ENCODE data around the gene PPP1R13L. TPM values are rescaled to one million over a fixed set of nuclear protein-coding genes. Genes with fewer than 3 reads are reported as not detected.
"Not testable (repeated sequence)": the region's sequence is repeated elsewhere in the genome, so short reads cannot be mapped to it uniquely, and the experiment has no call there.

The PPP1R13L gene
- total RNA-seq, 3 donors from 2014 or later, result 3.4 to 45.1 (median 34.7) TPM

- DNase-seq (ENCODE audit: low spot score in 2 of 2); H3K27ac ChIP-seq; H3K4me3 ChIP-seq; H3K36me3 ChIP-seq; H3K9me3 ChIP-seq; H3K27me3 ChIP-seq; H3K4me1 ChIP-seq: not testable (repeated sequence)
- intact Hi-C loops (cut with DNase I; ENCODE audit: low total_unique reads), result loop anchor here (10.0 kb wide), 1 partner anchor 45 kb away; no protein-coding TSS in a partner anchor
Observed at GRCh38 chr19:45429896-45430295, 25.0 kb upstream of the PPP1R13L start.

- TF ChIP-seq POLR2AphosphoS5 (IDR thresholded peaks at IDR 0.05) (no peak), CTCF (IDR thresholded peaks at IDR 0.05) (peak in 2 of 3 donors; percentile 15 to 36)
- H3K27ac ChIP-seq, result peak overlapping the region; percentile 61 to 68
Observed at GRCh38 chr19:45428384-45429231, 23.7 kb upstream of the PPP1R13L start.

GRCh38 chr19:45424191-45425058, 19.6 kb upstream of the PPP1R13L start:
- Histone ChIP-seq H3K27ac (peak overlapping the region; percentile 90 to 97), H3K4me3 (peak overlapping the region; percentile 60 to 83 (median 68)), H3K9me3 (no peaks in the 10 kb centered on the region), H3K36me3 (no peaks in the 10 kb centered on the region), H3K4me1 (peaks cover 0 to 8% of the 10 kb centered on the region in 2 donors), H3K27me3 (no peaks in the 10 kb centered on the region)
- TF ChIP-seq POLR2AphosphoS5 (IDR thresholded peaks at IDR 0.05) (peak in 2 of 3 donors; percentile 9 to 58), POLR2A (IDR thresholded peaks at IDR 0.05) (no peak)
- no peak for DNase-seq (ENCODE audit: low spot score in 2 of 2)
- intact Hi-C loops (cut with DNase I; ENCODE audit: low total_unique reads), result loop anchor here (10.0 kb wide), 1 partner anchor 50 kb away; no protein-coding TSS in a partner anchor

More at GRCh38 chr19:45428384-45429231, 23.7 kb upstream of the PPP1R13L start:
- no peak for DNase-seq (ENCODE audit: low spot score in 2 of 2)
- H3K9me3 ChIP-seq, result no peaks in the 10 kb centered on the region
- no peaks in the 10 kb centered on the region for H3K36me3 ChIP-seq
- intact Hi-C loops (cut with DNase I; ENCODE audit: low total_unique reads), result loop anchor here (10.0 kb wide), 1 partner anchor 46 kb away; no protein-coding TSS in a partner anchor
- no peaks in the 10 kb centered on the region for H3K27me3 ChIP-seq
- peak overlapping the region; percentile 48 to 82 (median 62) for H3K4me3 ChIP-seq
- H3K4me1 ChIP-seq, result no peaks in the 10 kb centered on the region

GRCh38 chr19:45423589-45424190, 18.8 kb upstream of the PPP1R13L start, which contains the start of gene ERCC1:
Gene ERCC1, minus strand, starts transcription at chr19:45423917. Its CDS starts 543 bp downstream, at chr19:45423374.
- Histone ChIP-seq H3K27ac (peak within 1 kb of the TSS; percentile 90 to 97), H3K4me1 (peaks cover 0 to 8% of the 10 kb centered on the region in 2 donors), H3K27me3 (no peaks in the 10 kb centered on the region), H3K4me3 (peak within 1 kb of the TSS; percentile 60 to 83 (median 68)), H3K36me3 (no peaks in the 10 kb centered on the region), H3K9me3 (no peaks in the 10 kb centered on the region)
- DNase-seq (ENCODE audit: low spot score in 2 of 2), result peak; percentile 93 to 95
- TF ChIP-seq CTCF (IDR thresholded peaks at IDR 0.05), result no peak
- TF ChIP-seq POLR2A (IDR thresholded peaks at IDR 0.05), result peak; percentile 56
- peak; percentile 78 to 92 (median 79) for TF ChIP-seq POLR2AphosphoS5 (IDR thresholded peaks at IDR 0.05)
- intact Hi-C loops (cut with DNase I; ENCODE audit: low total_unique reads), result loop anchor here (2.0 to 10.0 kb wide), 2 partner anchors 17 to 51 kb away; partner anchors contain the start of gene POLR1G

- peak overlapping the region; percentile 60 to 83 (median 68) for H3K4me3 ChIP-seq
- peak overlapping the region; percentile 90 to 97 for H3K27ac ChIP-seq
- no peaks in the 10 kb centered on the region for H3K27me3 ChIP-seq
- intact Hi-C loops (cut with DNase I; ENCODE audit: low total_unique reads), result loop anchor here (2.0 to 10.0 kb wide), 2 partner anchors 16 to 52 kb away; partner anchors contain the start of gene POLR1G
- DNase-seq (ENCODE audit: low spot score in 2 of 2), result no peak
- H3K36me3 ChIP-seq, result no peaks in the 10 kb centered on the region
- no peaks in the 10 kb centered on the region for H3K9me3 ChIP-seq
- H3K4me1 ChIP-seq, result peaks cover 0 to 8% of the 10 kb centered on the region in 2 donors
- TF ChIP-seq POLR2AphosphoS5 (IDR thresholded peaks at IDR 0.05) (no peak), POLR2A (IDR thresholded peaks at IDR 0.05) (no peak), CTCF (IDR thresholded peaks at IDR 0.05) (no peak)
Observed at GRCh38 chr19:45423033-45423588, 18.2 kb upstream of the PPP1R13L start.
